Measurements from ENCODE around the gene LPAR3. TPM values are rescaled to one million over a fixed set of nuclear protein-coding genes. Genes with fewer than 3 reads are reported as not detected.

The LPAR3 gene
- polyA plus RNA-seq, 1 donor = 1.1 TPM

DNA sequence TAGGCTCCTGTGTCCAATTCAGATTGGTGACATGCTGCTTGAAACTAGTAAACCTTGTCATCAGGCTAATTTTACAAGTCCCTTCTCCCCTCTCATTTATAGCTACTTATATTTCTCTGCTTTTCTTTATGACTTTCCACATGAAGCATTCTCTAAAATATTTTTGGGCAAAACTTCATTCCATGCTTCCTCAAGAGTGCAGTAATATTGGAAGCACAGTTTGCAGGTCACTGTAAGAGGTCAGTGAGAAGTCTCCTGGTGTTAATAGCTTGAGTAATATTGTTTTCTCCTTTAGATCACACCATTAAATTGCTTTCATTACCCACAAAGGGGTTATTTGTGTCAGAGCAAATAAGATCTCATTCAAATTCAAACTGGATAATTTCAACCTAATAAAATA, 46.6 kb downstream of the LPAR3 start:
- Histone ChIP-seq H3K9me3 (ENCODE audit: control insufficient read depth, low read depth, low read length) (peaks cover 3% of the 10 kb centered on the region), H3K27me3 (ENCODE audit: control insufficient read depth, insufficient read depth, low read length) (no peaks in the 10 kb centered on the region), H3K4me1 (ENCODE audit: control insufficient read depth, insufficient read depth, low read length) (peaks cover 13% of the 10 kb centered on the region), H3K36me3 (ENCODE audit: control insufficient read depth, insufficient read depth, low read length) (no peaks in the 10 kb centered on the region), H3K4me3 (ENCODE audit: low read length) (no peak overlapping the region), H3K27ac (ENCODE audit: low read length) (no peak overlapping the region)
- DNase-seq = no peak

DNA sequence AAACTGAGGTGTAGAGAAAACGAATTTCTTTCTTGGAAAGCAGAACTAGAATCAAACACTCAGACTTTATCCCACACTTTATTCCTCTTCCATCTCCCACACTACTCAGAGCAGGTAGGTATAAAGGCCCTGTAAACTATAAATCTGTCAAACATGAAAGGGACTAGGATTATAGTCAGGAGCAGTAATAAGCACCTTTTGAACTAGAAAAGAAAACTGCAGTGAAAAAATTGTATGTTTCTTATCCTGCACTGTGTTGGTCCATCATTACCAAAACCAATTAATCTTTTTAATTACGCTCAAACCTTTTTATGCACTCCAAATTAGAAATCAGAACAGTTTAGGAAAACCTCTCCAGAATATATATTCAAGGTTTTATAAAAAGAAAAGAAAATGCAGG, 47.6 kb downstream of the LPAR3 start:
- no peak overlapping the region for H3K27ac ChIP-seq (ENCODE audit: low read length)
- no peaks in the 10 kb centered on the region for H3K27me3 ChIP-seq (ENCODE audit: control insufficient read depth, insufficient read depth, low read length)
- H3K9me3 ChIP-seq (ENCODE audit: control insufficient read depth, low read depth, low read length) = peaks cover 1% of the 10 kb centered on the region
- no peak overlapping the region for H3K4me3 ChIP-seq (ENCODE audit: low read length)
- H3K36me3 ChIP-seq (ENCODE audit: control insufficient read depth, insufficient read depth, low read length) = no peaks in the 10 kb centered on the region
- WGBS (ENCODE audit: insufficient coverage, low lambda C conversion rate) = 100% methylated on average over 1 of the region's 2 CpGs
- H3K4me1 ChIP-seq (ENCODE audit: control insufficient read depth, insufficient read depth, low read length) = peaks cover 13% of the 10 kb centered on the region
- DNase-seq = no peak

DNA sequence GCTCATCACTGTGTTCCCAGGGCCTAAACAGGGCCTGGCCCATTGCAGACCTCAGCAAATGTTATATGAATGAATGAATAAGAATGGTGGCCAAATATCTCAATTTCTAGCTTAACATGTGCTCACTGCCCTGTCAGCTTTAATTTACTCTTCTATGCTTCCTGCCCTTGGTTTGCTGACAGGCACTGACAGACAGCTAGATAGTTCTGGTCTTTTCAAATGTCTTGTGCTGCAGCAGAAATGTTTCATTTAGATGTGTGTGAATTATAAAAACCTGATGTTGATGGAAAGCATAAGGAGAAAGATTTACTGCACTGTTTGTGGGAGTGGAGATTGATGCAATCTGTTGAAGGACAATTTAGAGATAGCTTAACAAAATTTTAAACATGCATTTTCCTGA, 48.9 kb downstream of the LPAR3 start:
- Histone ChIP-seq H3K4me3 (ENCODE audit: low read length) (no peak overlapping the region), H3K9me3 (ENCODE audit: control insufficient read depth, low read depth, low read length) (no peaks in the 10 kb centered on the region), H3K36me3 (ENCODE audit: control insufficient read depth, insufficient read depth, low read length) (no peaks in the 10 kb centered on the region), H3K27ac (ENCODE audit: low read length) (no peak overlapping the region), H3K27me3 (ENCODE audit: control insufficient read depth, insufficient read depth, low read length) (no peaks in the 10 kb centered on the region), H3K4me1 (ENCODE audit: control insufficient read depth, insufficient read depth, low read length) (peaks cover 5% of the 10 kb centered on the region)
- no peak for DNase-seq

DNA sequence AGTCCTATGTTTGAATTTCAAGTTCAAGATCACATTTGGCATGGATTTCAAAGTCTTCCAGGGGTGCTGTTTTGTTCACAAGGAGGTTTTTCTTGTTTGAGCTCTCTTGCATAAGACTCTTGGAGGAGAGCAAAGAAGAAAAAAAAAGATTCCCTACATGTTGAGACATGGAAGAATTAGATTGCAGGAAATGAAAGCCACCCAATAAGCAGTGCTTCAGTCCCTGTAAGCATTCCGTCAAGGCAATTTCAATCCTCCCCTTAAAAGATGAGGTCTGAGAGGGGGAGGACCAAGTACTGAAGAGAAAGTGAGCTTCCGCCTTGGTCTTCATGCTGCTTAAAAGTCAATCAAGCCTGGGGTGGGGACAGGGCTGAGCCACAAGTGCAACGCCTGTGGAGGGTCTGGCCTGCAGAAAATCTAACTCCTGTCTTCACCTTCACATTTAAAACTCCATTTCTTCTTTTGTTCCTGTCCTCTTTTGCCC, 50.2 kb downstream of the LPAR3 start:
- DNase-seq = no peak
- H3K27me3 ChIP-seq (ENCODE audit: control insufficient read depth, insufficient read depth, low read length) = peaks cover 2% of the 10 kb centered on the region

DNA sequence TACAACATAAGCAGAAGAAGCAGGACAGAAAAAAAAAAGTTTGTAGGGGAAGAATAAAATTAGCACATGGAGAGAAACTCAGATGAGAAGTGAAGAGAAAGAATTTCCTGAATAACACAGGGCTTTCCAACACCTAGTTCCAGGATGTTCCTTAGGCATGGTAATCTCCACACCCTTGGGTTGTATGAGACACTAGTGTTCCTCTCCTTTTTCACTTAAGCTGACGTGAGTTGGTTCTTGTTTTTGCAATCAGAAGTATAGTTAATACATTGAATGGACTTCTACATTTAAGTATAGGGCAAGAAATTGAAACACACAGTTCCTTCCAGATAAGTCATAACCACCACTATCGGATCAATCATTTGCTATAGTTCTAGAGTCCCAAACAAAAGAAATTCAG, 51.0 kb downstream of the LPAR3 start:
- Histone ChIP-seq H3K9me3 (ENCODE audit: control insufficient read depth, low read depth, low read length) (no peaks in the 10 kb centered on the region), H3K27ac (ENCODE audit: low read length) (no peak overlapping the region), H3K36me3 (ENCODE audit: control insufficient read depth, insufficient read depth, low read length) (no peaks in the 10 kb centered on the region), H3K27me3 (ENCODE audit: control insufficient read depth, insufficient read depth, low read length) (peaks cover 2% of the 10 kb centered on the region), H3K4me1 (ENCODE audit: control insufficient read depth, insufficient read depth, low read length) (no peaks in the 10 kb centered on the region), H3K4me3 (ENCODE audit: low read length) (no peak overlapping the region)
- 83% methylated on average over 1 of the region's 2 CpGs for WGBS (ENCODE audit: insufficient coverage, low lambda C conversion rate)
- no peak for DNase-seq

More for the DNA sequence above, 50.2 kb downstream of the LPAR3 start:
- no peak overlapping the region for H3K27ac ChIP-seq (ENCODE audit: low read length)
- H3K36me3 ChIP-seq (ENCODE audit: control insufficient read depth, insufficient read depth, low read length) = no peaks in the 10 kb centered on the region
- WGBS (ENCODE audit: insufficient coverage, low lambda C conversion rate) = no CpG with 5 or more reads among the region's 3 CpGs
- H3K4me1 ChIP-seq (ENCODE audit: control insufficient read depth, insufficient read depth, low read length) = peaks cover 5% of the 10 kb centered on the region
- no peaks in the 10 kb centered on the region for H3K9me3 ChIP-seq (ENCODE audit: control insufficient read depth, low read depth, low read length)
- no peak overlapping the region for H3K4me3 ChIP-seq (ENCODE audit: low read length)

DNA sequence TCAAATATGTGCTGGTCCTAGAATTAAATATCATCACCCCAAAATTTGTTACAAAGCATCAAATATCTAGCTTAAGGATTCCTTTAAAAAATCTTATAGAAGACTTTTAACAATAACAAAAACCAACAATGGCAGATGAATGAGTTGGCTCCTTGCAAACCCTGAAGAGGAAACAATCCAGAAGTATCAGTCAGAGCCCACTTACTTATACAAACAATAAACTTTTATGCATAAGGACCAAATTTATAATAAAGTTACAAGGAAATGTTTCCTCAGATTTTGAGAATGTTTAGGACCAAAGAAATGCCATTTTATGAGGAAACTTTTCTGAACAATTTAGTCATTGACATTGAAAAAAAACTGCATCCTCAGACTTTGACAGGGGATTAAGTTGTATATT, 52.7 kb downstream of the LPAR3 start:
- no peak for DNase-seq
- H3K9me3 ChIP-seq (ENCODE audit: control insufficient read depth, low read depth, low read length) = no peaks in the 10 kb centered on the region
- no peak overlapping the region for H3K4me3 ChIP-seq (ENCODE audit: low read length)
- peaks cover 2% of the 10 kb centered on the region for H3K27me3 ChIP-seq (ENCODE audit: control insufficient read depth, insufficient read depth, low read length)
- H3K27ac ChIP-seq (ENCODE audit: low read length) = no peak overlapping the region
- no peaks in the 10 kb centered on the region for H3K4me1 ChIP-seq (ENCODE audit: control insufficient read depth, insufficient read depth, low read length)
- H3K36me3 ChIP-seq (ENCODE audit: control insufficient read depth, insufficient read depth, low read length) = no peaks in the 10 kb centered on the region

DNA sequence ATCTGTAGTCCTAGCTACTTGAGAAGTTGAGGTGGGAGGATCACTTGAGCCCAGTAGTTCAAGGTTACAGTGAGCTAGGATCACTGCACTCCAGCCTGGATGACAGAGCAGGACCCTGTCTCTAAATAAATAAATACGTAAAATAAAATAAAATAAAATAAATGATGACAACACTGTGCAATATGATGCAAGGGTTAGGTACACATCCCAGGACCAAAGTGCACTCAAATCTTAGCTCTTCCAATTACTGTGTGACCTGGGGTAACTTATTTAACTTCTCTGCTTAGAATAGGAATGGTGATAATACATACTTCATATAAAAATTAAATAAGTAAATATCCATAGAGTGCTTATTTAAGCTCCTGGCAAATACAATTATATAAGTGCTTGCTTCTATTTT, 53.5 kb downstream of the LPAR3 start:
- no peak overlapping the region for H3K27ac ChIP-seq (ENCODE audit: low read length)
- H3K4me1 ChIP-seq (ENCODE audit: control insufficient read depth, insufficient read depth, low read length) = no peaks in the 10 kb centered on the region
- no peaks in the 10 kb centered on the region for H3K36me3 ChIP-seq (ENCODE audit: control insufficient read depth, insufficient read depth, low read length)
- no peaks in the 10 kb centered on the region for H3K9me3 ChIP-seq (ENCODE audit: control insufficient read depth, low read depth, low read length)
- H3K27me3 ChIP-seq (ENCODE audit: control insufficient read depth, insufficient read depth, low read length) = peaks cover 2% of the 10 kb centered on the region
- no peak for DNase-seq
- WGBS (ENCODE audit: insufficient coverage, low lambda C conversion rate) = 100% methylated on average over 1 of the region's 1 CpG
- no peak overlapping the region for H3K4me3 ChIP-seq (ENCODE audit: low read length)

DNA sequence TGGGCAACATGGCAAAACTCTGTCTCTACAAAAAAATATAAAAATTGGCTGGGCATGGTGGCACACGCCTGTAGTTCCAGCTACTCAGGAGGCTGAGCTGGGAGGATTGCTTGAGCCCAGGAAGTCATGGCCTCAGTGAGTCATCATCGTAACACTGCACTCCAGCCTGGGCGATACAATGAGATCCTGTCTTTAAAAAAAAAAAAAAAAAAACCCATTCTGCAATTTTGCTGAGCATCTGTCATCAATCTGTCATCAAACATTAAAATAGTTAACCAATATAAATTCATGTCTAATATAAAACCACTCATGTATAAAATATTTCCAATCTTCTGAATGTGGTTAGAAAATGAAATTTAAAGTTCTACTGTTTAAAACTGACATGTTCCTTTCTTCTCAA, 56.9 kb downstream of the LPAR3 start:
- Histone ChIP-seq H3K4me1 (ENCODE audit: control insufficient read depth, insufficient read depth, low read length) (no peaks in the 10 kb centered on the region), H3K36me3 (ENCODE audit: control insufficient read depth, insufficient read depth, low read length) (no peaks in the 10 kb centered on the region), H3K4me3 (ENCODE audit: low read length) (no peak overlapping the region), H3K27ac (ENCODE audit: low read length) (no peak overlapping the region), H3K27me3 (ENCODE audit: control insufficient read depth, insufficient read depth, low read length) (peaks cover 4% of the 10 kb centered on the region), H3K9me3 (ENCODE audit: control insufficient read depth, low read depth, low read length) (no peaks in the 10 kb centered on the region)
- no peak for DNase-seq
- WGBS (ENCODE audit: insufficient coverage, low lambda C conversion rate) = no CpG with 5 or more reads among the region's 3 CpGs

DNA sequence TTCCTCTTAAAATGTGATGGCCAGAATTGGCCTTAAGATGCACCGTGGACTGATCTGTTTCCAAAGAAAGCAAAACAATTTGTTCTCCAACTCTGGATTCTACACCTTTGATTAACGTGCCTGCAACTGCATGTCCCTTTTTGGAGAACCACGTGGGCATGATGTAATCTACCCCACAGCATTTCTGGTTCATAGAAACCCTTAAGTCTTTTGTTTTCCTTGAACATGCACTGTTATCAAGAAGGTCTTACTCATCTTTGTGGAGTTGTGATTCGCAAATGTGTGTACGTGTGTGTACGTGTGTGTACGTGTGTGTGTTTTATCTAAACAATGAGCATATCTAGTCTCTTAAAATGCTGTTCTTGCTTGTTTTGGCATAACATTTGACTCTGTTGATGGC, 57.8 kb downstream of the LPAR3 start:
- Histone ChIP-seq H3K4me3 (ENCODE audit: low read length) (no peak overlapping the region), H3K4me1 (ENCODE audit: control insufficient read depth, insufficient read depth, low read length) (no peaks in the 10 kb centered on the region), H3K9me3 (ENCODE audit: control insufficient read depth, low read depth, low read length) (no peaks in the 10 kb centered on the region), H3K36me3 (ENCODE audit: control insufficient read depth, insufficient read depth, low read length) (no peaks in the 10 kb centered on the region), H3K27me3 (ENCODE audit: control insufficient read depth, insufficient read depth, low read length) (peaks cover 4% of the 10 kb centered on the region), H3K27ac (ENCODE audit: low read length) (no peak overlapping the region)
- 100% methylated on average over 1 of the region's 7 CpGs for WGBS (ENCODE audit: insufficient coverage, low lambda C conversion rate)
- no peak for DNase-seq

DNA sequence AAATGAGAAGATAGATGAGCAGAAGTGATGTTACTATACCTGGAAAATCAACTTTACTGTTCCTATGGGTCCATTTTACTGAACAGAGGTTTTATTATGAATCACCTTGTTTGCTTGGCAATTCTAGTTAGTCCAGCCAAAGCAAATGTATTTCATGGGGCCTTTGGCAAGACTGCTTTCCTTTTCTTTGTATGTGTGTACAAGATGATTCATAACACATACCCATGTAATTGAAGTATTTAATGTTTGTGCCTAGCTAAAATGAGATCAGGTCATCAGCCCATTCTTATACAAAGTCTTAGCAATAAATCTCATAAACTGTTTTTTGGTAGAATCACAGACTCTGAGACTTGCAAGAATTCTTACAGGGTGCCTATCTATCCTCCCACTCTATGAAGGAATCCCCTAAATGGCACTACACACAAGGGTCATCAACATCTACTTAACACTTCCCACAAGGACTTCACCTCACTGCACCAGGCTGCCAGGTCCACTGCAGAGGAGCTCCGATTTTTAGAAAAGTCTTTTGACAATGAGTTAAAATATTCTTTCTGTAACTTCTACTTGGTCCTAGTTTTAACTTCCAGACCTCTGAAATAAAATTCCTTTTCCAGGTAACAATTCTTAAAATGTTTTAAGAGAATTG, 58.5 kb downstream of the LPAR3 start:
- WGBS (ENCODE audit: insufficient coverage, low lambda C conversion rate) = 100% methylated on average over 1 of the region's 1 CpG
- DNase-seq = no peak

DNA sequence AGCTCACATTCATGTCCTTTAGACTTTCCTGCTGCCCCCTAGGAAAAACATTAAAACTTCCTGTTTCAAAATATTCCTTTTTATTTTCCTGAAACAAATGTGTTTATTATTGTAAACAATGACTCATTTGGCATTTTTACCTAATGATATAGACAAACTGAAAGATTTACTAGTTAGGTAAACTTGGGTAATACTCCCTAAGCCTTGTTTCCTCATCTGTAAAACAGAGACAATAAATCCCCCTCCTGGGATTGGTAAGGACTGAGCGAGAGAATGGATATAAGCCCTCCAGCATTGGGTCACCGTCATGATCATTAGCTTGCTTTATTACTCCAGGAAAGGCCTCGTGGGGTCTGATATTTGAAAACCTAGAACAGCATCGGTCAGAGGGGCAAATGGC, 59.8 kb downstream of the LPAR3 start:
- no peak overlapping the region for H3K4me3 ChIP-seq (ENCODE audit: low read length)
- H3K27ac ChIP-seq (ENCODE audit: low read length) = no peak overlapping the region
- no peaks in the 10 kb centered on the region for H3K9me3 ChIP-seq (ENCODE audit: control insufficient read depth, low read depth, low read length)
- peaks cover 4% of the 10 kb centered on the region for H3K27me3 ChIP-seq (ENCODE audit: control insufficient read depth, insufficient read depth, low read length)
- no CpG with 5 or more reads among the region's 4 CpGs for WGBS (ENCODE audit: insufficient coverage, low lambda C conversion rate)
- no peak for DNase-seq
- H3K36me3 ChIP-seq (ENCODE audit: control insufficient read depth, insufficient read depth, low read length) = no peaks in the 10 kb centered on the region
- no peaks in the 10 kb centered on the region for H3K4me1 ChIP-seq (ENCODE audit: control insufficient read depth, insufficient read depth, low read length)

More for the DNA sequence above, 58.5 kb downstream of the LPAR3 start:
- no peaks in the 10 kb centered on the region for H3K36me3 ChIP-seq (ENCODE audit: control insufficient read depth, insufficient read depth, low read length)
- H3K27me3 ChIP-seq (ENCODE audit: control insufficient read depth, insufficient read depth, low read length) = peaks cover 4% of the 10 kb centered on the region
- no peaks in the 10 kb centered on the region for H3K4me1 ChIP-seq (ENCODE audit: control insufficient read depth, insufficient read depth, low read length)
- no peak overlapping the region for H3K27ac ChIP-seq (ENCODE audit: low read length)
- no peak overlapping the region for H3K4me3 ChIP-seq (ENCODE audit: low read length)
- H3K9me3 ChIP-seq (ENCODE audit: control insufficient read depth, low read depth, low read length) = no peaks in the 10 kb centered on the region
